Measurements from ENCODE around the gene UAP1L1.

DNA sequence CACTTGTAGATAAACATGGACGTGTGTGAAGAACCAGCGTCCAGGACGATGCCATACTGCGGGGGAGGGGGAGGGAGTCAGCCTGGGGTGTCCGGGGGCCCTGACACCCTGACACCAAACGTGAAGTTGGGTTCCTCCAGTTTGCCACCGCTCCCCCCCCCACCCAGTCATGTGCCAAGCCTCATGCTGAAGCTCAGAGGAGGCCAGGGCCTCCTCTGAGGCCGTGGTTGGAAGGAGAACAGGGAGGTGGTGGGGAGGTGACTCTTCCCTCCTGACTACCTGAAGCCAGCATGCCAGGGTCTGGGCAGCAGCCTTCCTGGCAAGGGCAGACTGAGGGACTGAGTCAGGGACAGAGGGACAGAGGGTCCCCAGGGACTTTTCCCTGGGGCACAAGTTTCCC, 25.0 kb upstream of the UAP1L1 start:
- TF ChIP-seq, protein P1, sequence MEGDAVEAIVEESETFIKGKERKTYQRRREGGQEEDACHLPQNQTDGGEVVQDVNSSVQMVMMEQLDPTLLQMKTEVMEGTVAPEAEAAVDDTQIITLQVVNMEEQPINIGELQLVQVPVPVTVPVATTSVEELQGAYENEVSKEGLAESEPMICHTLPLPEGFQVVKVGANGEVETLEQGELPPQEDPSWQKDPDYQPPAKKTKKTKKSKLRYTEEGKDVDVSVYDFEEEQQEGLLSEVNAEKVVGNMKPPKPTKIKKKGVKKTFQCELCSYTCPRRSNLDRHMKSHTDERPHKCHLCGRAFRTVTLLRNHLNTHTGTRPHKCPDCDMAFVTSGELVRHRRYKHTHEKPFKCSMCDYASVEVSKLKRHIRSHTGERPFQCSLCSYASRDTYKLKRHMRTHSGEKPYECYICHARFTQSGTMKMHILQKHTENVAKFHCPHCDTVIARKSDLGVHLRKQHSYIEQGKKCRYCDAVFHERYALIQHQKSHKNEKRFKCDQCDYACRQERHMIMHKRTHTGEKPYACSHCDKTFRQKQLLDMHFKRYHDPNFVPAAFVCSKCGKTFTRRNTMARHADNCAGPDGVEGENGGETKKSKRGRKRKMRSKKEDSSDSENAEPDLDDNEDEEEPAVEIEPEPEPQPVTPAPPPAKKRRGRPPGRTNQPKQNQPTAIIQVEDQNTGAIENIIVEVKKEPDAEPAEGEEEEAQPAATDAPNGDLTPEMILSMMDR (IDR thresholded peaks at IDR 0.05), result no peak
- TF ChIP-seq POLR2A (IDR thresholded peaks at IDR 0.05), result no peak
